ENCODE measurements around the gene TRIM31.

TRIM31 gene

GRCh38 chr6:30157581-30157980 is 44.7 kb upstream of the TRIM31 start:
- H3K27ac ChIP-seq, result no peak overlapping the region
- no peak for TF ChIP-seq CTCF (conservative IDR thresholded peaks at IDR 0.05)

- no peak for TF ChIP-seq CTCF (conservative IDR thresholded peaks at IDR 0.05)
These were observed 43.9 kb upstream of the TRIM31 start for GRCh38 chr6:30156774-30157173.

GRCh38 chr6:30156262-30156599 is 43.3 kb upstream of the TRIM31 start:
- no peak overlapping the region for H3K27ac ChIP-seq
- TF ChIP-seq CTCF (conservative IDR thresholded peaks at IDR 0.05), result no peak

More at GRCh38 chr6:30156774-30157173, 43.9 kb upstream of the TRIM31 start:
- no peak overlapping the region for H3K27ac ChIP-seq

- no peak overlapping the region for H3K27ac ChIP-seq
- TF ChIP-seq CTCF (conservative IDR thresholded peaks at IDR 0.05), result no peak
These were observed 42.8 kb upstream of the TRIM31 start for GRCh38 chr6:30155520-30156261.

- no peak for TF ChIP-seq CTCF (conservative IDR thresholded peaks at IDR 0.05)
- no peak overlapping the region for H3K27ac ChIP-seq
These were observed 42.0 kb upstream of the TRIM31 start for GRCh38 chr6:30154709-30155519.

- TF ChIP-seq CTCF (conservative IDR thresholded peaks at IDR 0.05), result no peak
- no peak overlapping the region for H3K27ac ChIP-seq
These were observed 41.2 kb upstream of the TRIM31 start for GRCh38 chr6:30154061-30154460.

GRCh38 chr6:30152910-30153610 is 40.2 kb upstream of the TRIM31 start:
- no peak overlapping the region for H3K27ac ChIP-seq
- no peak for TF ChIP-seq CTCF (conservative IDR thresholded peaks at IDR 0.05)

All from VCaP (cell line).